HG03159 (cell line): ENCODE measurements around the gene ABCB11.
"Not testable (repeated sequence)": the region's sequence is repeated elsewhere in the genome, so short reads cannot be mapped to it uniquely, and the experiment has no call there.

Experiments
- ATAC-seq: cut with Tn5 transposase; IDR thresholded peaks from one replicate; pipeline ENCODE4 v1.9.1; 2021; ENCODE audit warnings: mild to moderate bottlenecking, moderate library complexity; ENCODE audit not compliant: unreplicated experiment

Gene ABCB11

GRCh38 chr2:168939918-168940317, 91.2 kb downstream of the ABCB11 start:
- no peak for ATAC-seq

GRCh38 chr2:168939061-168939460, 92.1 kb downstream of the ABCB11 start:
- ATAC-seq = no peak

- ATAC-seq = no peak
These were observed 95.1 kb downstream of the ABCB11 start for GRCh38 chr2:168935810-168936581.

- ATAC-seq = no peak
These were observed 96.3 kb downstream of the ABCB11 start for GRCh38 chr2:168934826-168935225.

- ATAC-seq = not testable (repeated sequence)
These were observed 99.0 kb downstream of the ABCB11 start for GRCh38 chr2:168932174-168932573.

- no peak for ATAC-seq
These were observed 100.9 kb downstream of the ABCB11 start for GRCh38 chr2:168930242-168930641.

- no peak for ATAC-seq
These were observed 102.1 kb downstream of the ABCB11 start for GRCh38 chr2:168929031-168929430.

- ATAC-seq = no peak
These were observed 102.9 kb downstream of the ABCB11 start for GRCh38 chr2:168928113-168928831.

- no peak for ATAC-seq
These were observed 104.3 kb downstream of the ABCB11 start for GRCh38 chr2:168926621-168927386.

GRCh38 chr2:168920504-168921157, 110.5 kb downstream of the ABCB11 start:
- peak; percentile 48 for ATAC-seq

- no peak for ATAC-seq
These were observed 114.8 kb downstream of the ABCB11 start for GRCh38 chr2:168916331-168916675.

GRCh38 chr2:168915441-168916330, 115.4 kb downstream of the ABCB11 start:
- no peak for ATAC-seq

GRCh38 chr2:168913495-168913894, 117.6 kb downstream of the ABCB11 start:
- ATAC-seq = no peak

- no peak for ATAC-seq
These were observed 118.2 kb downstream of the ABCB11 start for GRCh38 chr2:168912901-168913369.

GRCh38 chr2:168912466-168912865, 118.7 kb downstream of the ABCB11 start:
- ATAC-seq = no peak

GRCh38 chr2:168910330-168910729, 120.8 kb downstream of the ABCB11 start:
- no peak for ATAC-seq

- no peak for ATAC-seq
These were observed 123.0 kb downstream of the ABCB11 start for GRCh38 chr2:168907940-168908662.

- ATAC-seq = no peak
These were observed 126.8 kb downstream of the ABCB11 start for GRCh38 chr2:168904358-168904757.

GRCh38 chr2:168903888-168904287, 127.2 kb downstream of the ABCB11 start:
- ATAC-seq = no peak
